Osteoblast (primary cell): ENCODE measurements around the gene TMEM219. TPM values are rescaled to one million over a fixed set of nuclear protein-coding genes. Genes with fewer than 3 reads are reported as not detected.

Experiments used
- DNase-seq: peaks from one replicate; pipeline ENCODE4 v3.0.0; 2011; ENCODE audit warnings: low spot score, mixed read lengths; ENCODE audit not compliant: insufficient read length; ENCODE audit errors: missing footprints
- H2AFZ ChIP-seq: 2 replicates; pipeline ENCODE4 v1.6.0; 2011; ENCODE audit warnings: mild to moderate bottlenecking, low read length
- H3K27ac ChIP-seq: 2 replicates; pipeline ENCODE4 v1.5.1; 2011; ENCODE audit warnings: mild to moderate bottlenecking, low read depth, low read length, moderate library complexity
- H3K27me3 ChIP-seq: 2 replicates; pipeline ENCODE4 v1.6.0; 2012; ENCODE audit warnings: mild to moderate bottlenecking, control low read depth, inconsistent platforms, low read length, moderate library complexity; ENCODE audit not compliant: insufficient read depth
- H3K36me3 ChIP-seq: 2 replicates; pipeline ENCODE4 v1.5.1; 2011; ENCODE audit warnings: mild to moderate bottlenecking, low read length, control low read depth, moderate library complexity; ENCODE audit not compliant: insufficient read depth
- H3K4me1 ChIP-seq: 2 replicates; pipeline ENCODE4 v1.5.1; 2011; ENCODE audit warnings: mild to moderate bottlenecking, low read length, control low read depth, moderate library complexity; ENCODE audit not compliant: insufficient read depth
- H3K4me2 ChIP-seq: 2 replicates; pipeline ENCODE4 v1.6.0; 2011; ENCODE audit warnings: mild to moderate bottlenecking, low read length; ENCODE audit not compliant: insufficient read depth
- H3K4me3 ChIP-seq: fragments of 200-600 bp; sonication (generic); 3 replicates; pipeline ENCODE4 v1.5.1; 2012; ENCODE audit warnings: mild to moderate bottlenecking, low read length, inconsistent platforms; ENCODE audit not compliant: insufficient read depth
- H3K79me2 ChIP-seq: 2 replicates; pipeline ENCODE4 v1.6.0; 2012; ENCODE audit warnings: mild to moderate bottlenecking, low read length, control low read depth, inconsistent platforms; ENCODE audit not compliant: insufficient read depth
- H3K9me3 ChIP-seq: 2 replicates; pipeline ENCODE4 v1.5.1; 2011; ENCODE audit warnings: low read depth, low read length, control low read depth
- H4K20me1 ChIP-seq: 2 replicates; pipeline ENCODE4 v1.6.0; 2012; ENCODE audit warnings: mild to moderate bottlenecking, low read length, control low read depth; ENCODE audit not compliant: insufficient read depth
- CTCF ChIP-seq: IDR thresholded peaks from 2 replicates; pipeline ENCODE4 v1.5.1; 2011; ENCODE audit warnings: mild to moderate bottlenecking, low read depth, low read length, moderate library complexity; ENCODE audit errors: extremely low read depth
- total RNA-seq: library from RNA; depleted of rRNA; stranded (reverse); fragments of >200 nt; gene quantifications from 2 replicates; pipeline ENCODE4 v1.2.3, GENCODE V29; 2012

TMEM219 gene
- total RNA-seq, 1 donor = 84.0 TPM

DNA sequence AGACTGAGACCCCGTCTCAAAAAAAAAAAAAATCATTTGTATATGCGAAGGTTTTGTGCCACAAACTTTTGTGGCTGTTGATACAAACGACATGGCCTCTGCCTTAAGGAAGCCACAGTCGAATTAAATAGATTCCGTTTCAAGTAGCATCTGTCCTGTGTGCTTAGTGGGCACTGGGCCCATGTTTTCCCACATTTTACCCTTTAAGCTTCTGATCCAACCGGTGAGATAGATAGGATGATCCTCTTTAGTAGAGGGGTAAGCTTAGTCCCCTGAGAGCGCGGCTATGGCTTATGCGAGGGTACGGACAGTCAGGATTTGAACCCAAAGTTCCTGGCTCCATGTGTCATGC, 776 bp upstream of the TMEM219 start:
- Histone ChIP-seq H3K79me2 (peaks cover 7% of the 10 kb centered on the region), H3K36me3 (peaks cover 3% of the 10 kb centered on the region), H3K9me3 (no peaks in the 10 kb centered on the region), H3K27ac (peak overlapping the region; percentile 76), H3K4me2 (peak overlapping the region; percentile 80), H3K4me3 (peak overlapping the region; percentile 74), H3K27me3 (no peaks in the 10 kb centered on the region), H2AFZ (peak overlapping the region; percentile 95), H3K4me1 (peaks cover 9% of the 10 kb centered on the region), H4K20me1 (no peaks in the 10 kb centered on the region)
- no peak for TF ChIP-seq CTCF
- DNase-seq = peak; percentile 60

- peaks cover 9% of the 10 kb centered on the region for H3K4me1 ChIP-seq
- TF ChIP-seq CTCF = no peak
- no peaks in the 10 kb centered on the region for H3K27me3 ChIP-seq
- peak; percentile 91 for DNase-seq
- H3K9me3 ChIP-seq = no peaks in the 10 kb centered on the region
- H3K79me2 ChIP-seq = peaks cover 7% of the 10 kb centered on the region
- peak overlapping the region; percentile 74 for H3K4me3 ChIP-seq
- peak overlapping the region; percentile 77 for H2AFZ ChIP-seq
- H3K36me3 ChIP-seq = peaks cover 3% of the 10 kb centered on the region
- no peaks in the 10 kb centered on the region for H4K20me1 ChIP-seq
- H3K4me2 ChIP-seq = peak overlapping the region; percentile 80
- peak overlapping the region; percentile 61 for H3K27ac ChIP-seq
These were observed 590 bp downstream of the TMEM219 start for GRCh38 chr16:29962344-29962994.

DNA sequence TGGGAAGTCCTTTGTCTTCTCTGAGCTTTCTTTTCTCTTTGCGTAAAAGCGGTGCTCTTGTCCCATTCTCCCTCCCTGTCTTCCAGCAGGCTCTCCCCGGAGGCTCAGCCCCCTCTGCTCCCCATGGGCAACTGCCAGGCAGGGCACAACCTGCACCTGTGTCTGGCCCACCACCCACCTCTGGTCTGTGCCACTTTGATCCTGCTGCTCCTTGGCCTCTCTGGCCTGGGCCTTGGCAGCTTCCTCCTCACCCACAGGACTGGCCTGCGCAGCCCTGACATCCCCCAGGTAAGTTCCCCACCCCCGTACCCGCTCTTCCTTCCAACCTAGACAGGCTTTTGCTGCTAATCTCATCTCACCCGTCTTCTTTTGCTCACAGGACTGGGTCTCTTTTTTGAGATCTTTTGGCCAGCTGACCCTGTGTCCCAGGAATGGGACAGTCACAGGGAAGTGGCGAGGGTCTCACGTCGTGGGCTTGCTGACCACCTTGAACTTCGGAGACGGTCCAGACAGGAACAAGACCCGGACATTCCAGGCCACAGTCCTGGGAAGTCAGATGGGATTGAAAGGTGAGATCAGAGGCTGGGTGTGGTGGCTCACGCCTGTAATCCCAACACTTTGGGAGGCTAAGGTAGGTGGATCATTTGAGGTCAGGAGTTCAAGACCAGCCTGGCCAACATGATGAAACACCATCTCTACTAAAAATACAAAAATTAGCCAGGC, 1.3 kb downstream of the TMEM219 start:
- Histone ChIP-seq H2AFZ (peak overlapping the region; percentile 77), H3K4me2 (peak overlapping the region; percentile 80)

More for the DNA sequence above, 1.3 kb downstream of the TMEM219 start:
- Histone ChIP-seq H3K4me1 (peaks cover 9% of the 10 kb centered on the region), H3K27me3 (no peaks in the 10 kb centered on the region), H3K27ac (peak overlapping the region; percentile 61), H3K79me2 (peaks cover 7% of the 10 kb centered on the region), H3K4me3 (peak overlapping the region; percentile 74), H4K20me1 (no peaks in the 10 kb centered on the region), H3K9me3 (no peaks in the 10 kb centered on the region), H3K36me3 (peaks cover 8% of the 10 kb centered on the region)
- no peak for TF ChIP-seq CTCF
- no peak for DNase-seq
